ENCODE measurements around the gene TBC1D25.

DNA sequence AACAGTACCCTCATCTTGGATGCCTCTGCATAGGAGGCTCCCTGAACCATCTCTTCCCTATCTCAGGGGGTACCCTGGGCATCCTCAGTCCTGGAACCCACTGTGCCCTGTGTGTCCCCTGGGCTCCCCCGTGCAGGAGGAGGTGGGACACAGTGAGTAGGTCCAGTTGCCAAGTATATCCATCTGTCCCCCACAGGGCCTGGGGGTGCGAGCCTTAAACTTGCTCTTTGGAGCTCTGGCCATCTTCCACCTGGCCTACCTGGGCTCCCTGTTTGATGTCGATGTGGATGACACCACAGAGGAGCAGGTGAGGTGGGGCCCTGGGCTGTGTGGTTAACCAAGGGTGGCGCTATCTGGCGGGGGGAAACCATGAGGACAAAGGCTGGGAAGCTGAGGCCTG, 22.5 kb upstream of the TBC1D25 start:
- TF ChIP-seq ZBTB7A (IDR thresholded peaks at IDR 0.05; ENCODE audit: low read depth) (no peak), YY1 (IDR thresholded peaks at IDR 0.05; ENCODE audit: low read depth) (no peak), TAF1 (IDR thresholded peaks at IDR 0.05; ENCODE audit: low read depth) (no peak), NFIC (IDR thresholded peaks at IDR 0.05) (no peak), EP300 (IDR thresholded peaks at IDR 0.05; ENCODE audit: borderline replicate concordance) (no peak), EGR1 (IDR thresholded peaks at IDR 0.05) (no peak)
